PFSK-1 (cell line): ENCODE measurements around the gene BNIP5.

ENCODE experiments used
- FOXP2 ChIP-seq: optimal IDR thresholded peaks from 2 replicates; pipeline ENCODE3; 2011; ENCODE audit warnings: borderline replicate concordance, control low read depth, inconsistent platforms; ENCODE audit not compliant: insufficient read depth; ENCODE audit errors: extremely low read length, extremely low read depth
- POLR2AphosphoS5 ChIP-seq: IDR thresholded peaks from 2 replicates; pipeline ENCODE4 v1.6.1; 2012; ENCODE audit warnings: low read depth, mild to moderate bottlenecking, control low read depth, low read length, moderate library complexity
- SIN3A ChIP-seq: IDR thresholded peaks from 2 replicates; pipeline ENCODE4 v1.6.1; 2012; ENCODE audit warnings: mild to moderate bottlenecking, low read length, moderate library complexity, borderline replicate concordance; ENCODE audit not compliant: insufficient read depth
- TAF1 ChIP-seq: IDR thresholded peaks from 2 replicates; pipeline ENCODE4 v1.6.1; 2012; ENCODE audit warnings: low read length, control low read depth, borderline replicate concordance; ENCODE audit not compliant: insufficient read depth
- TF ChIP-seq, protein P1 (sequence below), 2 experiments: IDR thresholded peaks; 2 replicates each; pipeline versions ENCODE4 v1.6.1 to v1.8.0; 2011 to 2012; ENCODE audit warnings: low read depth in 2 of 2, low read length in 2 of 2, control low read depth in 1 of 2, inconsistent platforms in 1 of 2, mild to moderate bottlenecking in 1 of 2, moderate library complexity in 1 of 2; ENCODE audit not compliant: insufficient read depth in 1 of 2

BNIP5 gene

DNA sequence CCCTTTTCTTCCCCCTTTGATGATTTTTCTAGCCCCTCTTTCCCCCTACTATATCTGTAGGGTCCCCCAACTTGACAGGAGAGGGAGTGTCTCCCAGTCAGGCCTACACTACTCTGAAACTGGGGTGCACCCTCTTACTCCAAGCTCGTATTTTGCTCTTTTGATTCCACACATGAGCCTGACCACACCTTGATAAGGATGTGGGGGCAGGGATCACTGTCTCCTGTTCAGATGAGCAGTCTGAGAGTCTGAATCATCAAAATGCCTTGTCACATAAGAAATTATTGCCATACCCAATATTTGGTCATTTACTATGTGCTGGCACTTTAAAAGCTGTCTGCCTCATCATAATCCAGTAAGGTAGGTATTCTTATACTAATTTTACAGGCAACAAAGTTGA, 50.9 kb downstream of the BNIP5 start:
- TF ChIP-seq FOXP2 (no peak), POLR2AphosphoS5 (no peak), TAF1 (no peak)

DNA sequence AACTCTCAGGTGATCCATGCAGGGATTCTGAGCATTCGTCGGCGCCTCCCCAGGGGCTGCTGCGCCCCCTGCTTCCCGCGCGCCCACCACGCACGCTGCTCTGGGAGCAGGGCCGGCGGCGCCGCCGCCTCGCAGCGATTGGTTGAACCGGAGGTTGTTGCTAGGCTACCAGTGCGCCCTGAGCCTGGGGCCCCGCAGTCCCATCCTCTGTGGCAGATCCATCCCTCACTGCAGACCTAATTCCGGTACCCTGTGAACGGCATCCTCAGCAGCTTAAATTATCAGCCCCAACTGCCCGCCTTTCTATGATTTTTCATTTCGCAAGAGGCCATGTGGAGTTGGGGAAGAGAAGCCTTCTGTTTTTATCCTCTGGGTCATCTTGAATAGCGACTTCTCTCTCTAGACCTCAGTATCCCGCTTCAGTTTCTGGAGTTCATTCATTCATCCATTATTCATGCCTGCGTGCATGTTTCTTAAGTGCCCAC, 51.5 kb downstream of the BNIP5 start:
- TF ChIP-seq FOXP2 (no peak), TAF1 (no peak), SIN3A (no peak), POLR2AphosphoS5 (no peak)
- TF ChIP-seq, protein P1, sequence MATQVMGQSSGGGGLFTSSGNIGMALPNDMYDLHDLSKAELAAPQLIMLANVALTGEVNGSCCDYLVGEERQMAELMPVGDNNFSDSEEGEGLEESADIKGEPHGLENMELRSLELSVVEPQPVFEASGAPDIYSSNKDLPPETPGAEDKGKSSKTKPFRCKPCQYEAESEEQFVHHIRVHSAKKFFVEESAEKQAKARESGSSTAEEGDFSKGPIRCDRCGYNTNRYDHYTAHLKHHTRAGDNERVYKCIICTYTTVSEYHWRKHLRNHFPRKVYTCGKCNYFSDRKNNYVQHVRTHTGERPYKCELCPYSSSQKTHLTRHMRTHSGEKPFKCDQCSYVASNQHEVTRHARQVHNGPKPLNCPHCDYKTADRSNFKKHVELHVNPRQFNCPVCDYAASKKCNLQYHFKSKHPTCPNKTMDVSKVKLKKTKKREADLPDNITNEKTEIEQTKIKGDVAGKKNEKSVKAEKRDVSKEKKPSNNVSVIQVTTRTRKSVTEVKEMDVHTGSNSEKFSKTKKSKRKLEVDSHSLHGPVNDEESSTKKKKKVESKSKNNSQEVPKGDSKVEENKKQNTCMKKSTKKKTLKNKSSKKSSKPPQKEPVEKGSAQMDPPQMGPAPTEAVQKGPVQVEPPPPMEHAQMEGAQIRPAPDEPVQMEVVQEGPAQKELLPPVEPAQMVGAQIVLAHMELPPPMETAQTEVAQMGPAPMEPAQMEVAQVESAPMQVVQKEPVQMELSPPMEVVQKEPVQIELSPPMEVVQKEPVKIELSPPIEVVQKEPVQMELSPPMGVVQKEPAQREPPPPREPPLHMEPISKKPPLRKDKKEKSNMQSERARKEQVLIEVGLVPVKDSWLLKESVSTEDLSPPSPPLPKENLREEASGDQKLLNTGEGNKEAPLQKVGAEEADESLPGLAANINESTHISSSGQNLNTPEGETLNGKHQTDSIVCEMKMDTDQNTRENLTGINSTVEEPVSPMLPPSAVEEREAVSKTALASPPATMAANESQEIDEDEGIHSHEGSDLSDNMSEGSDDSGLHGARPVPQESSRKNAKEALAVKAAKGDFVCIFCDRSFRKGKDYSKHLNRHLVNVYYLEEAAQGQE (IDR thresholded peaks at IDR 0.05; ENCODE audit: insufficient read depth in 1 of 2, low read depth in 2 of 2, low read length in 2 of 2), result no peak

DNA sequence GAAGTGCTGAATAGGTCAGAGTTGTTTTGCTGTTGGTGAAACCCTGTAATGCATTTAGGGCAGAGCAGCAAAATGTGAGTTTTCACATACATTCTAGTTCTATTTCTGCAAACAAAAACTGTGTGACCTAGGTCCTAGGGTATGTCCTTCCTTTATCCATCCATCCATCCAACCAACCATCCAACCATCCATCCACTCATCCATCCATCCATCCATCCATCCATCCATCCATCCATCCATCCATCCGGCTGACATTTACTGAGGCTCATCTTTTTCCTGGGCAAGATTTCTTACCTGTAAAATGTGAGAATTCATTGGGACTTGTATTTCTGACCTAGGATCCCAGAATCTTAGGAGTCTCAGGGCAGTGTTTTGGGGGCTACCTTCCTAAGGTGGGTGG, 52.3 kb downstream of the BNIP5 start:
- no peak for TF ChIP-seq POLR2AphosphoS5
- TF ChIP-seq FOXP2, result no peak

DNA sequence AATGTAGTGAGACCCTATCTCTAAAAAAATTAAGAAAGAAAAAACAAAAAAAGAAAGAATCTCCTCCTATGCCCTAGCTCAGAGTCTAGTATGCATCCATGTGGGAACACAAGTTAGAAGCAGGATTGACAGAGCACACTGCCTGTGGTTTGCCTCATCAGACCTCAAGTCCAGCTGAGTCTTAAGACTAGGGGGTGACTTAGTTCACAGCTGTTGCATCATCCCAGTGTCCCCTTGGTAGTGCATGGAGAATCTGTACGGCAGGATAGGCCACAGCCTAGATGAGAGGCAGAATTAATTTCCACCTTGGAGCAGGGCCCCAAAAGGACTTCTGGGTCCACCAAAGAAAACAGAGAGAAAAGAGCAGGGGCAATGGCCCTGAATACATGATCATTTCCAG, 53.1 kb downstream of the BNIP5 start:
- TF ChIP-seq FOXP2 (no peak), SIN3A (no peak), TAF1 (no peak), POLR2AphosphoS5 (no peak)
- TF ChIP-seq, protein P1 (IDR thresholded peaks at IDR 0.05; ENCODE audit: insufficient read depth in 1 of 2, low read depth in 2 of 2, low read length in 2 of 2), result no peak

DNA sequence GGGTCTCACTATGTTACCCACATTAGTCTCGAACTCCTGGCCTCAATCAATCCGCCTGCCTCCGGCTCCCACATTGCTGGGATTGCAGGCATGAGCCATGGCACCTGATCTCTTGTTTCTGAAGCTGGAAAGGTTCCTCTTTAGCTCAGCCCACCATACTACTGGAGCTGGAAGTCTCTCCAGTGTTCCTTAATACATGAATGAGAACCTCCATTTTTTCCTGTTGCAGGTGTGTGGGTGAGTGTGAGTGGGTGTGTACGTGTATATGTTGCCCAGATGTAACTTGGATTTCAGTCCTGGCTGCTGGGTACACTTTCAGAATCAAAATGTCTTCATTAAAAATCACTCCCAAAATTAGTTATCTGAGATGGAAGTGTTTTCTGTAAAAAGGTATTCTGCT, 55.7 kb downstream of the BNIP5 start:
- TF ChIP-seq FOXP2 (no peak), SIN3A (no peak)

DNA sequence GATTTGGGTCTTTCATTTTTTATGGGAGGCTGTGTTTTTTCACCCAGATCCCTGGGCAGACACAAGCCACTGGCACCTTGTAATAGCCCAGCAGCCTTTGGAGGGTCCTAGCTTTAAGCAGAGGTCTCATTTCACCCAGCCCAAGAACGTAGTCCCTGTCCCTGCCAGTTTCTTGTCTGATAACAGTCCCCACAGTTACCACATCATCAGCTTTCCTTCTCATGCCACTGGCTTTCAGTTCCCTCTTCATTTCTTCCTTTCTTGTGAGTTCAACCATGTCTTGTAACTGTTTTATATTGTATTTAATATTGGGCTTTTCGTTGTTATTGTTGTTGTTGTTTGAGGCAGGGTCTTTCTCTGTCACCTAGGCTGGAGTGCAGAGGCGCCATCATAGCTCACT, 56.2 kb downstream of the BNIP5 start:
- TF ChIP-seq FOXP2 (no peak), SIN3A (no peak), TAF1 (no peak), POLR2AphosphoS5 (no peak)
- TF ChIP-seq, protein P1 (IDR thresholded peaks at IDR 0.05; ENCODE audit: insufficient read depth in 1 of 2, low read depth in 2 of 2, low read length in 2 of 2), result no peak

DNA sequence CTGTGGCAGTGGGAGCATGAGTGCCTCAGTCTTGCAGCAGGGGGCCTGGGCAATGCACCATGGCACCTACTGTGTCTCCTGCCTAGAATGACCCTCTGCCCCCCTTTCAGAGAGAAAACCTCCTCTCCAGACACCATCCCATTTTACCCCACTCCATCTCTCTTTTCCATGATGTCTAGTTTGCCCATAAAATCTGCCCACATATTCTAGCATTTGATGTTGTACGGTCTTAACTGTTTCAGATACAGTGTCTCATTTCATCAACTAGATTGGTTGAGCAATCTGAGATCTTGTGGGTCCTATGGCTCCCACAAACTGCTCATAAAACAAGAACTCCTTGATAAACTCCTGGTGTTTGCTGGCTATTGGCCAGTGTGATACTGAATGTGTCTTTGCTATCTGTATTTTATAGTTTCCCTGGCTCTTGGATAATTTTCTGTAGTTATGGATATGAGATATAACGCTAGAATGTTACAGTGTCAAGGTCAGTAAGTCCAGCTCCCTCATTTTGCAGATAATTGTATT, 58.7 kb downstream of the BNIP5 start:
- TF ChIP-seq FOXP2, result no peak
- TF ChIP-seq SIN3A, result no peak
- no peak for TF ChIP-seq POLR2AphosphoS5
- no peak for TF ChIP-seq TAF1
- TF ChIP-seq, protein P1 (IDR thresholded peaks at IDR 0.05; ENCODE audit: insufficient read depth in 1 of 2, low read depth in 2 of 2, low read length in 2 of 2), result no peak
